Panc1 (cell line): Measurements from ENCODE around the gene SERPINA3. TPM values are rescaled to one million over a fixed set of nuclear protein-coding genes. Genes with fewer than 3 reads are reported as not detected.

ENCODE experiments used
- ATAC-seq: fragments of 200-7000 bp; cut with Tn5 transposase; 2 replicates; pipeline ENCODE4 v1.9.1; 2020; ENCODE audit warnings: mild to moderate bottlenecking, moderate library complexity
- BruUV-seq: library from RNA; stranded (reverse); fragments of 400-500 nt; replicated peaks from 2 replicates; lab custom pipeline; 2021; lab: Mats Ljungman, UMichigan
- CTCF ChIA-PET: fragments of 300-600 bp; sonication (Branson Sonifier 250); formaldehyde crosslinking; loops from one replicate; lab custom pipeline; 2022; ENCODE audit warnings: antibody characterized with exemption; lab: Charles Lee
- POLR2A ChIA-PET: fragments of 300-600 bp; sonication (Branson Sonifier 250); formaldehyde crosslinking; loops from one replicate; lab custom pipeline; 2022; ENCODE audit warnings: antibody characterized with exemption; lab: Charles Lee
- DNase-seq: peaks from one replicate; pipeline ENCODE4 v3.0.0-alpha.2; 2010; ENCODE audit warnings: low read depth, low spot score
- H3K27ac ChIP-seq: 2 replicates; pipeline ENCODE4 v1.5.1; 2011; ENCODE audit warnings: mild to moderate bottlenecking, low read length, inconsistent platforms
- H3K27me3 ChIP-seq: fragments of 200-500 bp; sonication (Bioruptor generic); 2 replicates; pipeline ENCODE4 v1.6.0; 2014; ENCODE audit warnings: low read length, inconsistent platforms; ENCODE audit not compliant: control insufficient read depth, insufficient read depth
- H3K36me3 ChIP-seq: fragments of 200-500 bp; sonication (Bioruptor generic); 2 replicates; pipeline ENCODE4 v1.5.1; 2014; ENCODE audit warnings: inconsistent platforms, mild to moderate bottlenecking, low read length, moderate library complexity; ENCODE audit not compliant: control insufficient read depth, insufficient read depth
- H3K4me1 ChIP-seq: 2 replicates; pipeline ENCODE4 v1.5.1; 2011; ENCODE audit warnings: inconsistent platforms, mild to moderate bottlenecking, low read length, moderate library complexity; ENCODE audit not compliant: control insufficient read depth, insufficient read depth
- H3K4me3 ChIP-seq, 2 experiments: 2 replicates each; pipeline ENCODE4 v1.5.1; 2011 to 2012; ENCODE audit warnings: low read depth in 2 of 2, low read length in 2 of 2, mild to moderate bottlenecking in 2 of 2, inconsistent platforms in 1 of 2, moderate library complexity in 1 of 2
- H3K9me3 ChIP-seq: fragments of 200-500 bp; sonication (Bioruptor generic); 2 replicates; pipeline ENCODE4 v1.5.1; 2014; ENCODE audit warnings: low read depth, mild to moderate bottlenecking, inconsistent platforms, low read length, moderate library complexity; ENCODE audit not compliant: control insufficient read depth, insufficient read depth
- POLR2AphosphoS5 ChIP-seq: IDR thresholded peaks from 2 replicates; pipeline ENCODE4 v1.6.1; 2012; ENCODE audit warnings: mild to moderate bottlenecking, low read depth, low read length, moderate library complexity
- SIN3A ChIP-seq: IDR thresholded peaks from 2 replicates; pipeline ENCODE4 v1.6.1; 2012; ENCODE audit warnings: low read depth, mild to moderate bottlenecking, low read length, moderate library complexity, borderline replicate concordance; ENCODE audit not compliant: insufficient read depth
- TCF7L2 ChIP-seq: IDR thresholded peaks from 2 replicates; pipeline ENCODE4 v1.6.1; 2011; ENCODE audit warnings: mild to moderate bottlenecking, low read depth, low read length, inconsistent platforms
- in situ Hi-C: cut with HindIII; loops from 2 replicates; pipeline ENCODE4 v1.10.0; 2016; ENCODE audit warnings: low sequenced_read_pairs, low pct_unique_long_range_greater_than_20kb
- intact Hi-C: fragments of 100-400 bp; cut with micrococcal nuclease; formaldehyde crosslinking; loops from one replicate; pipeline ENCODE4 v1.10.0; 2022; ENCODE audit not compliant: unreplicated experiment
- total RNA-seq: library from RNA; stranded (reverse); gene quantifications from one replicate; pipeline ENCODE4 v1.2.1, GENCODE V29; 2021; ENCODE audit not compliant: unreplicated experiment
- TF ChIP-seq, protein P1 (sequence below): fragments of 450-650 bp; IDR thresholded peaks from 2 replicates; pipeline ENCODE4 v1.5.1; 2017; ENCODE audit warnings: mild to moderate bottlenecking
- TF ChIP-seq, protein P2 (sequence below), 2 experiments: IDR thresholded peaks; 2 replicates each; pipeline ENCODE4 v1.6.1; 2011 to 2012; ENCODE audit warnings: low read depth in 2 of 2, control low read depth in 1 of 2, low read length in 1 of 2, mild to moderate bottlenecking in 1 of 2, moderate library complexity in 1 of 2; ENCODE audit not compliant: insufficient read depth in 1 of 2

SERPINA3 gene
- total RNA-seq, 1 experiment from 2014 or later = 5.7 TPM

DNA sequence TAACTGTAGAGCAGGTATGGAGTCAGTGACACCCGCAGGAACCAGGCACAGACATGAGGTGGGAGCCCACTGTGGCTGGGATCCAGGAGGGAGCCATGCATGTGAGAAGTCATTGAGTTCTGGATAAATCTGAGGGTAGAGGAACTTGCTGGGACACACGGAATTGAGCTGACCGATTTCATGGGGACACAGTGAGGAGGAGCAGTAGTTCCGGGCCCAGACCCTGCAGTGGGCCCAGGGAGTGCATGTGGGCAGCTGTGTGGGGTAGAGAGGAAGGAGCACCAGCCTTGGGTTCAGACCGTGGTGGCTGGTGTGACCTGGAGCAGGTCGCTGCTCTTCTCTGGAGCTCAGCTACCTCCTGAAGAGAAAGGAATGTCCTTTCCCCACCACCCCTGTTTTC lies 8.4 kb downstream of the SERPINA3 start:
- intact Hi-C loops = no loop called here
- Histone ChIP-seq H3K4me1 (no peaks in the 10 kb centered on the region), H3K9me3 (peaks cover 9% of the 10 kb centered on the region), H3K36me3 (no peaks in the 10 kb centered on the region), H3K4me3 (no peak overlapping the region), H3K27ac (no peak overlapping the region), H3K27me3 (no peaks in the 10 kb centered on the region)
- ATAC-seq (no peak), DNase-seq (no peak)
- ChIA-PET POLR2A (no interaction called here), CTCF (no interaction called here)
- no peak for TF ChIP-seq POLR2AphosphoS5
- no peak for TF ChIP-seq TCF7L2
- TF ChIP-seq, protein P1, sequence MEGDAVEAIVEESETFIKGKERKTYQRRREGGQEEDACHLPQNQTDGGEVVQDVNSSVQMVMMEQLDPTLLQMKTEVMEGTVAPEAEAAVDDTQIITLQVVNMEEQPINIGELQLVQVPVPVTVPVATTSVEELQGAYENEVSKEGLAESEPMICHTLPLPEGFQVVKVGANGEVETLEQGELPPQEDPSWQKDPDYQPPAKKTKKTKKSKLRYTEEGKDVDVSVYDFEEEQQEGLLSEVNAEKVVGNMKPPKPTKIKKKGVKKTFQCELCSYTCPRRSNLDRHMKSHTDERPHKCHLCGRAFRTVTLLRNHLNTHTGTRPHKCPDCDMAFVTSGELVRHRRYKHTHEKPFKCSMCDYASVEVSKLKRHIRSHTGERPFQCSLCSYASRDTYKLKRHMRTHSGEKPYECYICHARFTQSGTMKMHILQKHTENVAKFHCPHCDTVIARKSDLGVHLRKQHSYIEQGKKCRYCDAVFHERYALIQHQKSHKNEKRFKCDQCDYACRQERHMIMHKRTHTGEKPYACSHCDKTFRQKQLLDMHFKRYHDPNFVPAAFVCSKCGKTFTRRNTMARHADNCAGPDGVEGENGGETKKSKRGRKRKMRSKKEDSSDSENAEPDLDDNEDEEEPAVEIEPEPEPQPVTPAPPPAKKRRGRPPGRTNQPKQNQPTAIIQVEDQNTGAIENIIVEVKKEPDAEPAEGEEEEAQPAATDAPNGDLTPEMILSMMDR = no peak
- TF ChIP-seq, protein P2, sequence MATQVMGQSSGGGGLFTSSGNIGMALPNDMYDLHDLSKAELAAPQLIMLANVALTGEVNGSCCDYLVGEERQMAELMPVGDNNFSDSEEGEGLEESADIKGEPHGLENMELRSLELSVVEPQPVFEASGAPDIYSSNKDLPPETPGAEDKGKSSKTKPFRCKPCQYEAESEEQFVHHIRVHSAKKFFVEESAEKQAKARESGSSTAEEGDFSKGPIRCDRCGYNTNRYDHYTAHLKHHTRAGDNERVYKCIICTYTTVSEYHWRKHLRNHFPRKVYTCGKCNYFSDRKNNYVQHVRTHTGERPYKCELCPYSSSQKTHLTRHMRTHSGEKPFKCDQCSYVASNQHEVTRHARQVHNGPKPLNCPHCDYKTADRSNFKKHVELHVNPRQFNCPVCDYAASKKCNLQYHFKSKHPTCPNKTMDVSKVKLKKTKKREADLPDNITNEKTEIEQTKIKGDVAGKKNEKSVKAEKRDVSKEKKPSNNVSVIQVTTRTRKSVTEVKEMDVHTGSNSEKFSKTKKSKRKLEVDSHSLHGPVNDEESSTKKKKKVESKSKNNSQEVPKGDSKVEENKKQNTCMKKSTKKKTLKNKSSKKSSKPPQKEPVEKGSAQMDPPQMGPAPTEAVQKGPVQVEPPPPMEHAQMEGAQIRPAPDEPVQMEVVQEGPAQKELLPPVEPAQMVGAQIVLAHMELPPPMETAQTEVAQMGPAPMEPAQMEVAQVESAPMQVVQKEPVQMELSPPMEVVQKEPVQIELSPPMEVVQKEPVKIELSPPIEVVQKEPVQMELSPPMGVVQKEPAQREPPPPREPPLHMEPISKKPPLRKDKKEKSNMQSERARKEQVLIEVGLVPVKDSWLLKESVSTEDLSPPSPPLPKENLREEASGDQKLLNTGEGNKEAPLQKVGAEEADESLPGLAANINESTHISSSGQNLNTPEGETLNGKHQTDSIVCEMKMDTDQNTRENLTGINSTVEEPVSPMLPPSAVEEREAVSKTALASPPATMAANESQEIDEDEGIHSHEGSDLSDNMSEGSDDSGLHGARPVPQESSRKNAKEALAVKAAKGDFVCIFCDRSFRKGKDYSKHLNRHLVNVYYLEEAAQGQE (IDR thresholded peaks at IDR 0.05; ENCODE audit: insufficient read depth in 1 of 2, low read depth in 2 of 2, low read length in 1 of 2) = no peak
- no peak for TF ChIP-seq SIN3A
- in situ Hi-C loops = no loop called here
- no TSS peak for BruUV-seq

DNA sequence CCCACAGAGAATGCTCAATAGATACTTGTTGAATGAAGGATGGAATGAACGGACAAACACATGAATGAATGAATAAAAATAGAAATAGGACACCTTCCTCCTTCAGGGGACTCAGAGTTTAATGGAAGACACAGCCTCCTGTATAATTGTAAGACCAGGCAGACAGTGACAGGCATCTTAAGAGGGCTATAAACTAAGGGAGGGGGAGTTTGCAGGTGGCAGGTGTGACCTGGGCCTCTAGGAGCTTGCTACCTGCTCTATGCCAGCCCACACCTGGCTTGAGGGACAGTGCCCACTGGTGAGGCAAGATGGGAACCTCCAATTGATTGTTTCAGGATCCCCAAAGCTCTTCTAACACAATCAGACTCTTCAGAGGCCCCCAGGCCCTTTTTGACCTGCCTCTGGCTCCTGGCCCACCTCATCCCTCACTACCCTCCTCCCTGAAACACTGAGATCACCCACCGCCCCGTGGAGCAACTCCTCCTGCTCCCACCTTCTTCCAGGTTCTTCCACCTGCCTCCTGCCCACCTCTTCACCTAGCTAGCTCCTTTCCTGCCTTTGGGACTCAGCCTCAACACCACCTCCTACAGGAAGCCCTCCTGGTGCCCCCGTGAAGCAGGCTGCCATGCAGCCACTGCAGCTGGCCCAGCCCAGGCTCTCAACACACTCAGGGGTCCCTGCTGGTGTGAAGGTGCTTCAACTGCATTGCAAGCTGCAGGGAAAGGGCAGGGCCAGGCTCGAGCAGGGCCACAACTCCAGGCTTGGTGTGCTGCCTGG lies 9.4 kb downstream of the SERPINA3 start:
- intact Hi-C loops (no loop called here), in situ Hi-C loops (no loop called here)
- H3K9me3 ChIP-seq = peaks cover 9% of the 10 kb centered on the region
- no peak overlapping the region for H3K4me3 ChIP-seq
- POLR2A ChIA-PET = no interaction called here
- TF ChIP-seq SIN3A = no peak
- TF ChIP-seq, protein P2 (IDR thresholded peaks at IDR 0.05; ENCODE audit: insufficient read depth in 1 of 2, low read depth in 2 of 2, low read length in 1 of 2) = no peak
- TF ChIP-seq, protein P1 = no peak
- TF ChIP-seq POLR2AphosphoS5 = no peak
- TF ChIP-seq TCF7L2 = no peak
- no TSS peak for BruUV-seq
- ATAC-seq = no peak
- no peaks in the 10 kb centered on the region for H3K4me1 ChIP-seq
- no peaks in the 10 kb centered on the region for H3K36me3 ChIP-seq
- no peak overlapping the region for H3K27ac ChIP-seq
- no peak for DNase-seq
- H3K27me3 ChIP-seq = no peaks in the 10 kb centered on the region
- CTCF ChIA-PET = no interaction called here
